ENCODE data around the gene HPS4. TPM values are rescaled to one million over a fixed set of nuclear protein-coding genes. Genes with fewer than 3 reads are reported as not detected.
A peak's percentile ranks its signal among the peaks of the same experiment; 100 is the strongest.

Gene HPS4
- total RNA-seq, 1 donor = 38.5 TPM

- TF ChIP-seq CTCF (IDR thresholded peaks at IDR 0.05; ENCODE audit: insufficient read depth, low read length) = no peak
- no peak overlapping the region for H3K4me3 ChIP-seq (ENCODE audit: low read depth, low read length)
- DNase-seq (ENCODE audit: low read depth) = no peak
Observed at GRCh38 chr22:26485806-26486390, 2.3 kb upstream of the HPS4 start.

GRCh38 chr22:26485013-26485412 lies 1.4 kb upstream of the HPS4 start:
- TF ChIP-seq CTCF (IDR thresholded peaks at IDR 0.05; ENCODE audit: insufficient read depth, low read length) = no peak
- no peak for DNase-seq (ENCODE audit: low read depth)
- H3K4me3 ChIP-seq (ENCODE audit: low read depth, low read length) = peak overlapping the region; percentile 3

GRCh38 chr22:26484360-26484706 lies 750 bp upstream of the HPS4 start:
- H3K4me3 ChIP-seq (ENCODE audit: low read depth, low read length) = peak overlapping the region; percentile 97
- DNase-seq (ENCODE audit: low read depth) = no peak
- no peak for TF ChIP-seq CTCF (IDR thresholded peaks at IDR 0.05; ENCODE audit: insufficient read depth, low read length)

GRCh38 chr22:26483043-26483438 lies 542 bp downstream of the HPS4 start:
- DNase-seq (ENCODE audit: low read depth) = no peak
- TF ChIP-seq CTCF (IDR thresholded peaks at IDR 0.05; ENCODE audit: insufficient read depth, low read length) = no peak

GRCh38 chr22:26482161-26482560 lies 1.4 kb downstream of the HPS4 start:
- DNase-seq (ENCODE audit: low read depth) = no peak
- no peak for TF ChIP-seq CTCF (IDR thresholded peaks at IDR 0.05; ENCODE audit: insufficient read depth, low read length)
- H3K4me3 ChIP-seq (ENCODE audit: low read depth, low read length) = no peak overlapping the region

More at GRCh38 chr22:26483043-26483438, 542 bp downstream of the HPS4 start:
- H3K4me3 ChIP-seq (ENCODE audit: low read depth, low read length) = peak overlapping the region; percentile 97

- H3K4me3 ChIP-seq (ENCODE audit: low read depth, low read length) = no peak overlapping the region
- no peak for DNase-seq (ENCODE audit: low read depth)
- no peak for TF ChIP-seq CTCF (IDR thresholded peaks at IDR 0.05; ENCODE audit: insufficient read depth, low read length)
Observed at GRCh38 chr22:26481694-26482093, 1.9 kb downstream of the HPS4 start.

GRCh38 chr22:26481112-26481693 lies 2.4 kb downstream of the HPS4 start:
- H3K4me3 ChIP-seq (ENCODE audit: low read depth, low read length) = no peak overlapping the region
- TF ChIP-seq CTCF (IDR thresholded peaks at IDR 0.05; ENCODE audit: insufficient read depth, low read length) = no peak
- no peak for DNase-seq (ENCODE audit: low read depth)
